Measurements from ENCODE around the gene NDUFB10.

Gene NDUFB10

GRCh38 chr16:2001035-2001434, 41.7 kb downstream of the NDUFB10 start:
- Histone ChIP-seq H3K4me2 (ENCODE audit: low read length) (no peak overlapping the region), H4K20me1 (ENCODE audit: insufficient read depth, low read length) (no peaks in the 10 kb centered on the region), H2AFZ (ENCODE audit: low read length) (no peak overlapping the region), H3K79me2 (ENCODE audit: insufficient read depth, low read length) (no peaks in the 10 kb centered on the region), H3K9ac (ENCODE audit: low read length) (no peak overlapping the region), H3K9me3 (ENCODE audit: low read length) (no peaks in the 10 kb centered on the region), H3F3A (ENCODE audit: insufficient read depth, low read length) (no peaks in the 10 kb centered on the region), H3K36me3 (ENCODE audit: insufficient read depth, low read length) (peaks cover 71% of the 10 kb centered on the region), H3K27ac (ENCODE audit: low read depth, low read length, poor library complexity, severe bottlenecking) (no peak overlapping the region), H3K27me3 (ENCODE audit: insufficient read depth, low read length) (no peaks in the 10 kb centered on the region), H3K9me2 (ENCODE audit: low read depth, low read length) (no peaks in the 10 kb centered on the region), H3K4me3 (ENCODE audit: low read depth, low read length, poor library complexity, severe bottlenecking) (no peak overlapping the region), H3K4me1 (ENCODE audit: insufficient read depth, low read length, severe bottlenecking) (peaks cover 17% of the 10 kb centered on the region)
- no peak for TF ChIP-seq EZH2 (IDR thresholded peaks at IDR 0.05; ENCODE audit: borderline replicate concordance, low read length)
- TF ChIP-seq CTCF (IDR thresholded peaks at IDR 0.05; ENCODE audit: low read length): no peak

GRCh38 chr16:2001456-2002355, 42.4 kb downstream of the NDUFB10 start:
- no peaks in the 10 kb centered on the region for H3K9me2 ChIP-seq (ENCODE audit: low read depth, low read length)
- no peak overlapping the region for H2AFZ ChIP-seq (ENCODE audit: low read length)
- TF ChIP-seq CTCF (IDR thresholded peaks at IDR 0.05; ENCODE audit: low read length): no peak
- no peak for TF ChIP-seq EZH2 (IDR thresholded peaks at IDR 0.05; ENCODE audit: borderline replicate concordance, low read length)
- H3K4me3 ChIP-seq (ENCODE audit: low read depth, low read length, poor library complexity, severe bottlenecking): no peak overlapping the region
- H3K27me3 ChIP-seq (ENCODE audit: insufficient read depth, low read length): no peaks in the 10 kb centered on the region
- peaks cover 22% of the 10 kb centered on the region for H3K4me1 ChIP-seq (ENCODE audit: insufficient read depth, low read length, severe bottlenecking)
- no peaks in the 10 kb centered on the region for H3K79me2 ChIP-seq (ENCODE audit: insufficient read depth, low read length)
- no peaks in the 10 kb centered on the region for H4K20me1 ChIP-seq (ENCODE audit: insufficient read depth, low read length)
- H3K27ac ChIP-seq (ENCODE audit: low read depth, low read length, poor library complexity, severe bottlenecking): no peak overlapping the region
- no peaks in the 10 kb centered on the region for H3K9me3 ChIP-seq (ENCODE audit: low read length)
- H3K36me3 ChIP-seq (ENCODE audit: insufficient read depth, low read length): peaks cover 75% of the 10 kb centered on the region
- no peaks in the 10 kb centered on the region for H3F3A ChIP-seq (ENCODE audit: insufficient read depth, low read length)
- no peak overlapping the region for H3K9ac ChIP-seq (ENCODE audit: low read length)
- no peak overlapping the region for H3K4me2 ChIP-seq (ENCODE audit: low read length)

GRCh38 chr16:2002406-2003230, 43.3 kb downstream of the NDUFB10 start:
- Histone ChIP-seq H3K27me3 (ENCODE audit: insufficient read depth, low read length) (no peaks in the 10 kb centered on the region), H3K4me1 (ENCODE audit: insufficient read depth, low read length, severe bottlenecking) (peaks cover 31% of the 10 kb centered on the region), H3K9me2 (ENCODE audit: low read depth, low read length) (no peaks in the 10 kb centered on the region), H3K79me2 (ENCODE audit: insufficient read depth, low read length) (no peaks in the 10 kb centered on the region), H3K4me3 (ENCODE audit: low read depth, low read length, poor library complexity, severe bottlenecking) (no peak overlapping the region), H3K36me3 (ENCODE audit: insufficient read depth, low read length) (peaks cover 67% of the 10 kb centered on the region), H3F3A (ENCODE audit: insufficient read depth, low read length) (no peaks in the 10 kb centered on the region), H3K9ac (ENCODE audit: low read length) (no peak overlapping the region), H3K27ac (ENCODE audit: low read depth, low read length, poor library complexity, severe bottlenecking) (no peak overlapping the region), H3K9me3 (ENCODE audit: low read length) (no peaks in the 10 kb centered on the region), H2AFZ (ENCODE audit: low read length) (no peak overlapping the region), H4K20me1 (ENCODE audit: insufficient read depth, low read length) (no peaks in the 10 kb centered on the region), H3K4me2 (ENCODE audit: low read length) (no peak overlapping the region)
- TF ChIP-seq EZH2 (IDR thresholded peaks at IDR 0.05; ENCODE audit: borderline replicate concordance, low read length) (no peak), CTCF (IDR thresholded peaks at IDR 0.05; ENCODE audit: low read length) (no peak)
